Activated T-cell treated with anti-CD3 and anti-CD28 coated beads for 1 hour (primary cell): ENCODE results near the gene PRR19.

Experiments
- DNase-seq: peaks from one replicate; pipeline ENCODE4 v3.0.0-alpha.2; 2020; ENCODE audit warnings: low read depth

PRR19 gene

DNA sequence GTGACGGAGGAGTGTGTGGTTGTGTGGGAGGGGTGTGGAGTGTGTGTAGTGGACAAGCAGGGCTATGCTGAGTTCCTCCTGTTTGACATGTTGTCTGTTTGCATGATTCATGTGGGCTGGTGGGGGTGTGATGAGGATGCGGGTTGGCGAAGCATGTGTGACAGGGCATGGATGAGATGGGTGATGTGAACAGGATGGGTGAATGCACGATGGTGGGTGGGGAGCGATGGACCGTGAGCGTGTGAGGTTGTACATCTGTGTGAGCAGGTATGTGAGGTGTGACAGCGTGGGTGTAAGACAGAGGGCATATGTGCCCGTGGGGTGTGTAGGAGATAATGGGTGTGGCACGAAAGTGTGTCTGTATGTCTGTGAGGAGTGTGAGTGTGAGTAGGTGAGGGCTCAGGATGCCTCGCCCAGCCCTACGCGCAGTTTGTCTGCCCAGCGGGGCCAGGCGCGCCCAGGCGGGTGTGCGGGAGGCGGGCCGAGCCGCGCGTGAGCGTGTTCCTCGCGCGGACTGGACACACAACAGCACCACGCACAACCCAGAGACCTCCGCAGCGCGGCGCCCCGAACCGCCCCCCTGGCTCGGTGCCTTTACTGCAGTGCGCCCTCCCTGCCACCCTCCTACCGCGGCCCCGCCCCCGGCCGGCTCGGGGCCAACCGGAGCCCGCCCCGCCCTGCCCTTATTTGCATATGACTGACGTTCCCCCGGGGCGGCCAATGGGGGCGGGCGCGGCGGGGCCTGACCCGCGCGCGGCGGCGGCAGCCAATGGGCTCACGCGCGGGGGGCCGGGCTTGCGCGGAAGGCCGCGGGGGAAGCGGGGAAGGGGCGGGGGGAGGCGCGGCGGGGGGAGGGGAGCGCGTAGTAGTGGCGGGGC, 18.5 kb upstream of the PRR19 start:
- DNase-seq, result peak; percentile 96

DNA sequence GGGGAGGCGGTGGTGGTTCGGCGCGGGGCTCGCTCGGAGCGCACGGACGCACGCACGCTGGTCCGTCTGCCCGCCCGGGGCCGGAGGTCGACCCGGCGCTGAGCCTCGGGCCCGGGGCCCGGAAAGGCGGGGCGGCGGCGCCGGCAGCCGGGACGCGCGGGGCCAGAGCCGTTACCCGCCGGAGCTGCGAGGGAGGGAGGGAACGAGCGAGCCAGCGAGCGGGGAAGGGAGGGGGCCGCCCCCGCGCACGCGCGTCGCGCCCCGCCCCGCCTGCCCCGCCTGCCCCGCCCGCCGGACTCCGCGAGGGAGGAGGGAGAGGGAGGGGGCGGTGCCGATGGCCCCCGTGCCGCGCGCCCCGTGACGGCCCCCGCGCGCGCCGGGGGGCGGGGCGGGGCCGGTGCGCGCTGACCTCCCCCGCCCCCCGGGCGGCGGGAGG, 17.8 kb upstream of the PRR19 start:
- DNase-seq, result peak; percentile 77

DNA sequence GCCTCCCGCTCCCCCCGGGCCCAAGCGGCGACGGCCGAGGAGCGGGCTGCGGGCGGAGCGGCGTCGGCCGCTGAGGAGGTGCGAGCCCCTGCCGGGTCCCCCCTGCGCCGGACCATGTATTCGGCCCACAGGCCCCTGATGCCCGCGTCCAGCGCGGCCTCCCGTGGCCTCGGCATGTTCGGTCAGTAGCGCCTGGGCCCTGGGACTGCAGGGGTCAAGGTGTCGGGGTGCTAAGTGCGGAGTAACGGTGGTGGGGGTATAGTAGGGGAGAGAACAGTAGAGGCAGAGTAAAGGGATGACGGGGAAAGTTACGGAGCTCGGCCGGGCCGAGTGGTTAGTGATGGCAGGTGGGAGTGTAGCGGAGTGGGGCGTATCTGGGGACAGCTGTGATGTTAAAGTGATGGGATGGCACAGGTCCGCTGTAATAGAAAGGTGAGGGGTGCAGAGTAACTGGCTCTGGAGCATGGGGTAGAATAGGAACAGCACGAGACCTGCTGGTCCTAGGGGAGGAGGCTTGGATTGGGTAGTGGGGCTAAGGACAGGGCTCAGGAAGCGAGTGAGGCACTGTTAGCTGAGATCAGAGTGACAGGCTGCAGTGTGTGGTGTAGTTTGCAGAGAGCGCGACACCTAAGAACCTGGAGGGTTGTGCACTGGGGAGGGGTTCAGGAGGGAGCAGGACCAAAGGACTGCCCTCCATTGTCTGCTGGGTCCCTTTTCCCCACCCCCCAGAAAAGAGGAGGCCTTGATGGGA, 17.2 kb upstream of the PRR19 start:
- DNase-seq, result no peak

DNA sequence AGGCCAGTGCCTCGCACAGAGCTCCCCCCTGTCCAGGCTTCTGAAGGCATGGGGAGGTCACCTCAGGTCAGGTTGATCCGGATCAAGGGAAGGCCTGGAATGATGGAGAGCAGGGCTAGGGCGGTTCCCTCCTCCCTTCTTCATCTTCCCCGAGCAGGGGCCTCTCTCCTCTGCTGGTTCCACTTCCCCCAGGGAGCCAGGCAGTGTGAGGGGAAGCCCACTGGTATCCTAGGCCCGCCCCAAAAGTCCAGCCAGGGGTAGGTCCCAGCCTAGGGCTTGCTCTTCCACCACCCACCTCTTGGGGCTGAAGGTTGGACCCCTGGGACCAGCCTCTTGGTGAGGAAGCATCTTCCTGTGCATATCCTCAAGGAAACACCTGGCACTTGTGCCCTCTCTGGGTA, 16.4 kb upstream of the PRR19 start:
- DNase-seq, result no peak

DNA sequence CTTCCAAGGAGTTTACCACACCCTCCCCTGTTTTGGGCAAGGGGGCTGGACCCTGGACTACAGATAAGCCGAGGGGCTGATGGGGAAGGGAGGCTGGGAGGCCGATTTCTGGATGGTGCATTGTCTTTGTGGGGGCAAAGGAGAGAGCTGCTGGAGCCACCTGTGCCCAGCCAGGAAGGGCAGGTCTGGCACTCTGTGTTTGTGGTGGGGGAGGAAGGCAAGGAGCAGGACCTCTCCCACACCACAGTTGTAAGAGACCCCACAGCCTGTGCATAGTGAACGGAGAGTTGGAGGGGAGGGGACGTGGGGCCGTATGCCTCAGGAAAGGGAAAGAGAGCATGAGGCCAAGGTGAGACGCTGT, 16.0 kb upstream of the PRR19 start:
- no peak for DNase-seq

DNA sequence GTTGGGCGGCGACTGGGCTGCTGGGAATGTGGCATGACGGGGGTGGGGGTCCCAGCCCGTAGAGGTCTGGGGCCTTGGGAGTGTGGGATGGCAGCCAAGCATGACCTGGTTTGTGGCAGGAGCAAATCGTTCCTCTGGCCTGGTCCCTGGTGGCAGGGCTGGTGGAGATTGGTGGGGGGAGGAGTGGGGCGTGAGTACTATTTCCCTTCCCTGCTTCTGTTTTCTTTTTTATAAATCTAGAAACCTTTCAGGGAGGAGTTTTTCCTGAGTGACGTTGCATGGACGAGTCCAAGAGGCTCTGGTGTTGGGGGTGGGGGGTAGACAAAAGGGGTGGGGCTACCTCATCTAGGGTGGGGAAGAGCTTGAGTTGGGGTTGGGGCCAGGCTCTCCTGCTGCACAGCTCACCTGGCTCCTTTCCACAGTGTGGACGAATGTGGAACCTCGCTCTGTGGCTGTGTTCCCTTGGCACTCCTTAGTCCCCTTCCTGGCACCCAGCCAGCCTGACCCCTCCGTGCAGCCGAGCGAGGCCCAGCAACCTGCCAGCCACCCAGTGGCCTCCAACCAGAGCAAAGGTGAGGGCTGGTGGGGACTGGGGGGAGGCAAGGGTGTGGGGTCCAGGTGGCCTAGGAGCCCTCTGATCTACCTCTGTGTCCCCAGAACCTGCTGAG, 15.4 kb upstream of the PRR19 start:
- no peak for DNase-seq

DNA sequence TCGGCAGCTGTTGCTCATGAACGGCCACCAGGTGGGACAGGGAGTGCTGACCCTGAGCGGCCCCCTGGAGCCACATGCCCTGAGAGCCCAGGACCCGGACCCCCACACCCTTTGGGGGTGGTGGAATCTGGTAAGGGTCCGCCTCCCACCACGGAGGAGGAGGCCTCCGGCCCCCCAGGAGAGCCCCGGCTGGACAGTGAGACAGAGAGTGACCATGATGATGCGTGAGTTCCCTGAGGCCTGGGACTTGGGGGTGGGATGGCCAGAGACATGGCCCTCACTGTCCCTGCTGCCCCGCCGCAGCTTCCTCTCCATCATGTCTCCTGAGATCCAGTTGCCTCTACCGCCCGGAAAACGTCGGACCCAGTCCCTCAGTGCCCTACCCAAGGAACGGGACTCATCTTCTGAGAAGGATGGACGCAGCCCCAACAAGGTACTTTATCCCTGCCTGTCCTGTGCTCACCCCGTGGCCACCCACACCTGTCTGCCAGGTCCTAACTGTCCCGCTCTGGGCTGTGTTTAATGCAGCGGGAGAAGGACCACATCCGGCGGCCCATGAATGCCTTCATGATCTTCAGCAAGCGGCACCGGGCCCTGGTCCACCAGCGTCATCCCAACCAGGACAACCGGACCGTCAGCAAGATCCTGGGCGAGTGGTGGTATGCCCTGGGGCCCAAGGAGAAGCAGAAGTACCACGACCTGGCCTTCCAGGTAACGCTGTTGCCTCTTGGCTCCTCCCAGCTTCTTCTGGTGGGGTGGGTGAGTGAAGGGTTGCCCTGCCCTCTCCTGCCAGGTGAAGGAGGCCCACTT, 14.7 kb upstream of the PRR19 start:
- no peak for DNase-seq

DNA sequence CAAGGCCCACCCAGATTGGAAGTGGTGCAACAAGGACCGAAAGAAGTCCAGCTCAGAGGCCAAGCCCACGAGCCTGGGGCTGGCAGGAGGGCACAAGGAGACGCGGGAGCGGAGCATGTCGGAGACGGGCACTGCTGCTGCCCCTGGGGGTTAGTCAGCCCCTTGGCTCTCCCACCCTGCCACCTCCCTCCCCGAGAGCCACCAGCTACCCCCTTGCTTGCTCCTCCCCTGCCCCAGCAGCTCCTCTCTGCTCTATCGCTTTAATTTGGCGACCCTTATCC, 14.2 kb upstream of the PRR19 start:
- no peak for DNase-seq

DNA sequence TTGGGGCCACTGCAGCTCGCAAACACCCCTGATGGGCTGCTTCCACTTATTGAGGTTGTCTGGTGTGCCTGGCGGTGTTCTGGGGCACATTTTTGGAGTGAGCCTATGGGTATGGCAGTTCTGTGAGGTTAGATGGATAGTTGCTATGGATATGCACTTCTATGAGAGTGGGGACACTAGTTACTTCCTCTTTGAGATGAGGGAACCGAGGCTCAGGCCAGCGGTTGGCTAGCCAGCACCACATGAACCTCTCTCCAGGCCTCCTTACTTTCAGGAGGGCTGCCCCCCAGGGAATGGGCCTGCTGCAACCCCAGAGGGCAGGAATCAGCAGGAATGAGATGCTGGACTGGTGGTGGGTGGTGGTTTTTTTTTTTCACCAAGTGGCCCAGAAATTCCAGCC, 13.5 kb upstream of the PRR19 start:
- DNase-seq, result no peak

DNA sequence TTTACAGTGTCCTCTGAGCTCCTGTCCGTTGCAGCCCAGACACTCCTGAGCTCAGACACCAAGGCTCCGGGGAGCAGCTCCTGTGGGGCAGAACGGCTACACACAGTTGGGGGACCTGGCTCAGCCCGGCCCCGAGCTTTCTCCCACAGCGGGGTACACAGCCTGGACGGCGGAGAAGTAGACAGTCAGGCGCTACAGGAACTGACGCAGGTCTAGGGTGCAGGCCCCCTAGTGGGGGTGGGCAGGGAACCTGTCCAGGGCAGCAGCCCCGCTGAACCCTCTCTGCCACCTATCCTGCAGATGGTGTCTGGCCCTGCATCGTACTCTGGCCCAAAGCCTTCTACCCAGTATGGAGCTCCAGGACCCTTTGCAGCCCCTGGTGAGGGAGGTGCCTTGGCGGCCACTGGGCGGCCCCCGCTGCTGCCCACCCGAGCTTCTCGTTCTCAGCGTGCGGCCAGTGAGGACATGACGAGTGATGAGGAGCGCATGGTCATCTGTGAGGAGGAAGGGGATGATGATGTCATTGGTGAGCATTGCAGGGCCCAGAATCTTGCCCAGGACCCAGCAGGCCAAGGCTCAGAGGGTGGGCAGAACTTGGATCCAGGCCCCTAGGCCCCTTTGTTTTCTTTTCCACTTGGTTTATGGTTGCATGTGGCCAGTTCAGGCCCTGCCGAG, 12.9 kb upstream of the PRR19 start:
- DNase-seq, result no peak

DNA sequence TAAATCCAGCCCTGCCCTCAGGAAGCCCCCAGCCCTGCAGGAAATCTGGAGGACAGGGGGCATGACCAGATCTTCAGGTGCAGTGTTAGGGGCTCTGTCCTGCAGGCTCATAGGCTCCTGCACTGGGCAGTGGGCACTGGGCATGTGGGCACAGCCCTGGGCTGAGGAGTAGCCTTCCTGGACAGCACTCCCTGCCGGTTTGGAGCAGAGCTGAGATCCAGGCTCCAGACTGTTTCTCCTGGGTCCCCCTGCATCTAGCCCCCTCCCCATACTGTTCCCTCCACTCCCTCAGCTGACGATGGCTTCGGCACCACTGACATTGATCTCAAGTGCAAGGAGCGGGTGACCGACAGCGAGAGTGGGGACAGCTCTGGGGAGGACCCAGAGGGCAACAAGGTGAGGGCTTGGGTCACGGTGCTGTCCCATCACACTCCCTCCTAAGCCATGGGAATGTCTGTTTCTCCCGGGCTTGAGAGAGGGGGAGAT, 12.3 kb upstream of the PRR19 start:
- no peak for DNase-seq

DNA sequence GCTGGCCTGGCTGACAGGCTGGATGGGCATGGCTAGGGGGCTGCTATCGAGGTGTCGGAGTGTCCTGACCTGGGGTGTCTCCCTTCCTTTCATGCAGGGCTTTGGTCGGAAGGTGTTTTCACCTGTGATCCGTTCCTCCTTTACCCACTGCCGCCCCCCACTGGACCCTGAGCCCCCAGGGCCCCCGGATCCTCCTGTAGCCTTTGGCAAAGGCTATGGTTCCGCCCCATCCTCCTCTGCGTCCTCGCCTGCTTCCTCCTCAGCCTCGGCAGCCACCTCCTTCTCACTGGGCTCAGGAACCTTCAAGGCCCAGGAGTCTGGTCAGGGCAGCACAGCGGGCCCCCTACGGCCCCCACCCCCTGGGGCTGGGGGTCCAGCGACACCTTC, 11.8 kb upstream of the PRR19 start:
- DNase-seq, result no peak

DNA sequence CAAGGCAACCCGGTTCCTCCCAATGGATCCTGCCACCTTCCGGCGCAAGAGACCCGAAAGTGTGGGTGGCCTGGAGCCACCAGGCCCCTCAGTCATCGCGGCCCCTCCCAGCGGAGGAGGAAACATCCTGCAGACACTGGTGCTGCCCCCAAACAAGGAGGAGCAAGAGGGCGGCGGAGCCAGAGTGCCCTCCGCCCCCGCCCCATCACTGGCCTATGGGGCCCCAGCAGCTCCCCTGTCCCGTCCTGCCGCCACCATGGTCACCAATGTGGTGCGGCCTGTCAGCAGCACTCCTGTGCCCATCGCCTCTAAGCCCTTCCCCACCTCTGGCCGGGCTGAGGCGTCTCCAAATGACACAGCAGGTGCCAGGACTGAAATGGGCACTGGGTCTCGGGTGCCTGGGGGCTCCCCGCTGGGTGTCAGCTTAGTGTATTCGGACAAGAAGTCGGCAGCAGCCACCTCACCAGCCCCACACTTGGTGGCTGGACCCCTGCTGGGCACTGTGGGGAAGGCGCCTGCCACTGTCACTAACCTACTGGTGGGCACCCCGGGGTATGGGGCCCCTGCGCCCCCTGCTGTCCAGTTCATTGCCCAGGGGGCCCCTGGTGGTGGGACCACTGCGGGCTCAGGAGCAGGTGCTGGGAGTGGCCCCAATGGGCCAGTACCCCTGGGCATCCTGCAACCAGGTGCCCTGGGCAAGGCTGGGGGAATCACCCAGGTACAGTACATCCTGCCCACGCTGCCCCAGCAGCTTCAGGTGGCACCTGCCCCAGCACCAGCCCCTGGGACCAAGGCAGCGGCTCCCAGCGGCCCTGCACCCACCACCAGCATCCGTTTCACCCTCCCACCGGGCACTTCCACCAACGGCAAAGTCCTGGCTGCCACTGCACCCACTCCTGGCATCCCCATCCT, 11.2 kb upstream of the PRR19 start:
- DNase-seq, result peak; percentile 60

DNA sequence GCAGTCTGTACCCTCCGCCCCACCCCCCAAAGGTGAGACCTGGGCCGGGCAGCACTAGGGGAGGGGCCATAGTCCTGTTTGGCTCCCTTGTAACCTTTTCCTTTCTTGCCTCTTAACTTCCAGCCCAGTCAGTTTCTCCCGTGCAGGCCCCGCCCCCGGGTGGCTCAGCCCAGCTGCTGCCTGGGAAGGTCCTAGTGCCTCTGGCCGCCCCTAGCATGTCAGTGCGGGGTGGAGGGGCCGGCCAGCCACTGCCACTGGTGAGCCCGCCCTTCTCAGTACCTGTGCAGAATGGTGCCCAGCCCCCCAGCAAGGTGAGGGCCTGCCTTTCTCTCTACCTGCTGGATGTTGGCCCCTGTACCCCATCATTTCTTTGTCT, 10.5 kb upstream of the PRR19 start:
- no peak for DNase-seq

DNA sequence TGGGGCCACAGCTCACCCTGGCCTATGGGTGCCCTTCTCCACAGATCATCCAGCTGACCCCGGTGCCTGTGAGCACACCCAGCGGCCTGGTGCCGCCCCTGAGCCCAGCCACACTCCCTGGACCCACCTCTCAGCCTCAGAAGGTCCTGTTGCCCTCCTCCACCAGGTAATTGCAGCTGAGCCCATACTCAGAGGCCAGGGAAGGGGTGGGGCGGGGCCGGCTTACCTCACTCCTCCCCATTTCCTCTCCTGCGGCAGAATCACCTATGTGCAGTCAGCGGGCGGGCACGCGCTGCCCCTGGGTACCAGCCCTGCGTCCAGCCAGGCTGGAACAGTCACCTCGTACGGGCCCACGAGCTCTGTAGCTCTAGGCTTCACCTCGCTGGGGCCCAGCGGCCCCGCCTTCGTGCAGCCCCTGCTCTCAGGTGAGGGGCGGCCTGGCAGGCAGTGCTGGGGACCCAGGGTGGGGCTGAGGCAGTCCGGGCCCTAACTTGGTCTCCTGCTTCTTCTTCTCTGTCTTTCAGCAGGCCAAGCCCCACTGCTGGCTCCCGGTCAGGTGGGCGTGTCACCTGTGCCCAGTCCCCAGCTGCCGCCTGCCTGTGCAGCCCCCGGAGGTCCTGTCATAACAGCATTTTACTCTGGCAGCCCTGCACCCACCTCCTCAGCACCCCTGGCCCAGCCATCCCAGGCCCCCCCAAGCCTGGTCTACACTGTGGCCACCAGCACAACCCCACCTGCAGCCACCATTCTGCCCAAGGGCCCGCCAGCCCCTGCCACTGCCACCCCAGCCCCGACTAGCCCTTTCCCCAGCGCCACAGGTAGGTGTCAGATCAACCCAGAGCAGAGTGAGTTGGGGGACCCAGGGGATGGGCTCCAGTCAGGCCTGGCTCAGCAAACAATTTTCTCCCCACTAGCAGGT, 9.6 kb upstream of the PRR19 start:
- no peak for DNase-seq

DNA sequence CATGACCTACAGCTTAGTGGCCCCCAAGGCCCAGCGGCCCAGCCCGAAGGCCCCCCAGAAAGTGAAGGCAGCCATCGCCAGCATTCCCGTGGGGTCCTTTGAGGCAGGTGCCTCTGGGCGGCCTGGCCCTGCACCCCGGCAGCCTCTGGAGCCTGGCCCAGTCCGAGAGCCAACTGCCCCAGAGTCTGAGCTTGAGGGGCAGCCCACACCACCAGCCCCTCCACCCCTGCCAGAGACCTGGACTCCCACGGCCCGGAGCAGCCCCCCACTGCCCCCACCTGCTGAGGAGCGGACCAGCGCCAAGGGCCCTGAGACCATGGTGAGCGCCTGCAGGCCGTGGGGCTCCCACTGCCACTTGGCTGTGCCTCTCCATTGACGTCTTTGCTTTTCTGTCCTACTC, 9.0 kb upstream of the PRR19 start:
- no peak for DNase-seq

DNA sequence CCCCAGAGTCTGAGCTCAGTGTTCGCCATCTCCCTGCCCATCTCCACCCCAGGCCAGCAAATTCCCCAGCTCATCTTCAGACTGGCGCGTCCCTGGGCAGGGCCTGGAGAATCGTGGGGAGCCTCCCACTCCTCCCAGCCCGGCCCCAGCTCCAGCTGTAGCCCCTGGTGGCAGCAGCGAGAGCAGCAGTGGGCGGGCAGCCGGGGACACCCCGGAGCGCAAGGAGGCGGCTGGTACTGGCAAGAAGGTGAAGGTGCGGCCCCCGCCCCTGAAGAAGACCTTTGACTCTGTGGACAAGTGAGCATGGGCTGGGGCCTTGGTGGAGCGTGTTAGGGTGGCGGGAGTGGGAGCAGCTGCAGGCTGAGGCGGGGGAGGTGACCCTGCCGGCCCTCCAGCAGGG, 8.4 kb upstream of the PRR19 start:
- no peak for DNase-seq

DNA sequence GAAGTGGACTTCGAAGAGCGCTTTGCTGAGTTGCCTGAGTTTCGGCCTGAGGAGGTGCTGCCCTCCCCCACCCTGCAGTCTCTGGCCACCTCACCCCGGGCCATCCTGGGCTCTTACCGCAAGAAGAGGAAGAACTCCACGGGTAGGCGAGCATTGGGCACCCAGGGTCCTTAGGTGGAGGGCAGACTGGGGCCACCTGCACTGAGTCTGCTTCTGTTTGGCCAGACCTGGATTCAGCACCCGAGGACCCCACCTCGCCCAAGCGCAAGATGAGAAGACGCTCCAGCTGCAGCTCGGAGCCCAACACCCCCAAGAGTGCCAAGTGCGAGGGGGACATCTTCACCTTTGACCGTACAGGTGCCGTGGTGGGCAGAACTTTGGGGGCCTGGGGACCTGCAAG, 8.0 kb upstream of the PRR19 start:
- DNase-seq, result no peak

DNA sequence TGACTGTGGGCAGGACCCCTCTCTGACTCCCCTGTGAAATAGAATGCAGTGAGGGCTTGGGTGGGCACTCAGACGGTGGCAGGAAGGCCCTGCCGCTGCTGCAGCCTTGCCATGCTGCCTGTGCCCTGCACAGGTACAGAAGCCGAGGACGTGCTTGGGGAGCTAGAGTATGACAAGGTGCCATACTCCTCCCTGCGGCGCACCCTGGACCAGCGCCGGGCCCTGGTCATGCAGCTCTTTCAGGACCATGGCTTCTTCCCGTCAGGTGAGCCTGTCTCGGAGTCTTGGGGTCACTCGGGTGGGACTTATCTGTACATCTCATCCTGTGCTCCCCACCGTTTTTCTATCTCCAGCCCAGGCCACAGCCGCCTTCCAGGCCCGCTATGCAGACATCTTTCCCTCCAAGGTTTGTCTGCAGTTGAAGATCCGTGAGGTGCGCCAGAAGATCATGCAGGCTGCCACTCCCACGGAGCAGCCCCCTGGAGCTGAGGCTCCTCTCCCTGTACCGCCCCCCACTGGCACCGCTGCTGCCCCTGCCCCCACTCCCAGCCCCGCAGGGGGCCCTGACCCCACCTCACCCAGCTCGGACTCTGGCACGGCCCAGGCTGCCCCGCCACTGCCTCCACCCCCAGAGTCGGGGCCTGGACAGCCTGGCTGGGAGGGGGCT, 7.3 kb upstream of the PRR19 start:
- DNase-seq, result no peak
